ENCODE data around the gene RTKN. TPM values are rescaled to one million over a fixed set of nuclear protein-coding genes. Genes with fewer than 3 reads are reported as not detected.
A peak's percentile ranks its signal among the peaks of the same experiment; 100 is the strongest.

Gene RTKN
- total and polyA plus RNA-seq, 2 of the 13 experiments (the other 11 are each of a cell fraction or from before 2014, with no cell fraction given), result 159 to 166 TPM

- TF ChIP-seq PRDM10 (CRISPR knock-in tag; IDR thresholded peaks at IDR 0.05; ENCODE audit: low read depth) (peak; percentile 55; the same call in 1 of the 2 replicates), TARDBP (CRISPR knock-in tag; IDR thresholded peaks at IDR 0.05) (peak; percentile 99), TEAD2 (CRISPR knock-in tag; IDR thresholded peaks at IDR 0.05) (no peak), DPF2 (CRISPR knock-in tag; IDR thresholded peaks at IDR 0.05; ENCODE audit: borderline replicate concordance, low read depth) (no peak; the same call in 1 of the 2 replicates), HOXA9 (CRISPR knock-in tag; IDR thresholded peaks at IDR 0.05; ENCODE audit: borderline replicate concordance) (no peak; the same call in 1 of the 2 replicates), ATF3 (CRISPR knock-in tag; IDR thresholded peaks at IDR 0.05) (no peak), HMGXB3 (CRISPR knock-in tag; IDR thresholded peaks at IDR 0.05; ENCODE audit: borderline replicate concordance) (peak; percentile 95), ZNF724P (CRISPR knock-in tag; IDR thresholded peaks at IDR 0.05; ENCODE audit: borderline replicate concordance) (peak; percentile 88; the same call in 1 of the 2 replicates), PAWR (CRISPR knock-in tag; IDR thresholded peaks at IDR 0.05; ENCODE audit: borderline replicate concordance) (no peak), ARHGAP35 (CRISPR knock-in tag; IDR thresholded peaks at IDR 0.05; ENCODE audit: borderline replicate concordance) (peak; percentile 94), KDM4B (CRISPR knock-in tag; IDR thresholded peaks at IDR 0.05) (peak; percentile 95), SMC3 (IDR thresholded peaks at IDR 0.05; ENCODE audit: low read length) (no peak)
- TF ChIP-seq, protein P1, sequence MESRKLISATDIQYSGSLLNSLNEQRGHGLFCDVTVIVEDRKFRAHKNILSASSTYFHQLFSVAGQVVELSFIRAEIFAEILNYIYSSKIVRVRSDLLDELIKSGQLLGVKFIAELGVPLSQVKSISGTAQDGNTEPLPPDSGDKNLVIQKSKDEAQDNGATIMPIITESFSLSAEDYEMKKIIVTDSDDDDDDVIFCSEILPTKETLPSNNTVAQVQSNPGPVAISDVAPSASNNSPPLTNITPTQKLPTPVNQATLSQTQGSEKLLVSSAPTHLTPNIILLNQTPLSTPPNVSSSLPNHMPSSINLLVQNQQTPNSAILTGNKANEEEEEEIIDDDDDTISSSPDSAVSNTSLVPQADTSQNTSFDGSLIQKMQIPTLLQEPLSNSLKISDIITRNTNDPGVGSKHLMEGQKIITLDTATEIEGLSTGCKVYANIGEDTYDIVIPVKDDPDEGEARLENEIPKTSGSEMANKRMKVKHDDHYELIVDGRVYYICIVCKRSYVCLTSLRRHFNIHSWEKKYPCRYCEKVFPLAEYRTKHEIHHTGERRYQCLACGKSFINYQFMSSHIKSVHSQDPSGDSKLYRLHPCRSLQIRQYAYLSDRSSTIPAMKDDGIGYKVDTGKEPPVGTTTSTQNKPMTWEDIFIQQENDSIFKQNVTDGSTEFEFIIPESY (CRISPR knock-in tag; IDR thresholded peaks at IDR 0.05), result no peak
- TF ChIP-seq, protein P2, sequence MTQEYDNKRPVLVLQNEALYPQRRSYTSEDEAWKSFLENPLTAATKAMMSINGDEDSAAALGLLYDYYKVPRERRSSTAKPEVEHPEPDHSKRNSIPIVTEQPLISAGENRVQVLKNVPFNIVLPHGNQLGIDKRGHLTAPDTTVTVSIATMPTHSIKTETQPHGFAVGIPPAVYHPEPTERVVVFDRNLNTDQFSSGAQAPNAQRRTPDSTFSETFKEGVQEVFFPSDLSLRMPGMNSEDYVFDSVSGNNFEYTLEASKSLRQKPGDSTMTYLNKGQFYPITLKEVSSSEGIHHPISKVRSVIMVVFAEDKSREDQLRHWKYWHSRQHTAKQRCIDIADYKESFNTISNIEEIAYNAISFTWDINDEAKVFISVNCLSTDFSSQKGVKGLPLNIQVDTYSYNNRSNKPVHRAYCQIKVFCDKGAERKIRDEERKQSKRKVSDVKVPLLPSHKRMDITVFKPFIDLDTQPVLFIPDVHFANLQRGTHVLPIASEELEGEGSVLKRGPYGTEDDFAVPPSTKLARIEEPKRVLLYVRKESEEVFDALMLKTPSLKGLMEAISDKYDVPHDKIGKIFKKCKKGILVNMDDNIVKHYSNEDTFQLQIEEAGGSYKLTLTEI (CRISPR knock-in tag; conservative IDR thresholded peaks at IDR 0.05), result no peak
Observed at GRCh38 chr2:74472086-74472944, 30.6 kb upstream of the RTKN start, which contains the start of gene MRPL53 (continued).
